Natural killer cell (primary cell): ENCODE measurements around the gene C6orf15. TPM values are rescaled to one million over a fixed set of nuclear protein-coding genes. Genes with fewer than 3 reads are reported as not detected.

Source experiments
- ATAC-seq, 3 donors: fragments of 150-1000 bp in 2 of 3; fragments of 200-7000 bp in 1 of 3; cut with Tn5 transposase; 1 replicate in 1 of 3; 2 replicates in 2 of 3; pipeline ENCODE4 v1.10.0; 2021; ENCODE audit warnings: mild to moderate bottlenecking in 2 of 3, moderate library complexity in 2 of 3
- DNase-seq, 2 donors: peaks; one replicate each; pipeline versions ENCODE4 v3.0.0 to v3.0.0-alpha.2; 2013 to 2021; ENCODE audit warnings: mixed read lengths in 1 of 2
- H3K27ac ChIP-seq: one replicate; pipeline ENCODE4 v1.5.1; 2013; ENCODE audit warnings: mild to moderate bottlenecking, low read length
- H3K27me3 ChIP-seq: one replicate; pipeline ENCODE4 v1.6.1; 2013; ENCODE audit warnings: low read length; ENCODE audit not compliant: control insufficient read depth, insufficient read depth
- H3K36me3 ChIP-seq: one replicate; pipeline ENCODE4 v1.6.1; 2013; ENCODE audit warnings: low read length; ENCODE audit not compliant: control insufficient read depth, insufficient read depth
- H3K4me1 ChIP-seq: one replicate; pipeline ENCODE4 v1.6.1; 2013; ENCODE audit warnings: low read length; ENCODE audit not compliant: control insufficient read depth, insufficient read depth
- H3K4me3 ChIP-seq: one replicate; pipeline ENCODE4 v1.5.1; 2013; ENCODE audit warnings: low read length
- H3K9me3 ChIP-seq: one replicate; pipeline ENCODE4 v1.6.1; 2013; ENCODE audit warnings: low read length; ENCODE audit not compliant: control insufficient read depth, insufficient read depth
- H3K27ac Mint-ChIP-seq, 2 donors: one replicate each; pipeline ENCODE4 v1.8.0; 2022; ENCODE audit warnings: mild to moderate bottlenecking in 2 of 2, mixed read lengths in 2 of 2, moderate library complexity in 1 of 2
- H3K27me3 Mint-ChIP-seq, 2 donors: one replicate each; pipeline ENCODE4 v1.8.0; 2022; ENCODE audit warnings: low read depth in 2 of 2, mixed read lengths in 2 of 2
- H3K36me3 Mint-ChIP-seq: one replicate; pipeline ENCODE4 v1.8.0; 2022; ENCODE audit warnings: mixed read lengths
- H3K4me1 Mint-ChIP-seq, 2 donors: one replicate each; pipeline ENCODE4 v1.8.0; 2022; ENCODE audit warnings: mixed read lengths in 2 of 2
- H3K4me3 Mint-ChIP-seq: one replicate; pipeline ENCODE4 v1.8.0; 2022; ENCODE audit warnings: mild to moderate bottlenecking, moderate library complexity, mixed read lengths
- H3K9me3 Mint-ChIP-seq, 2 donors: one replicate each; pipeline ENCODE4 v1.8.0; 2022; ENCODE audit warnings: mixed read lengths in 2 of 2
- CTCF ChIP-seq: fragments of 200-600 bp; IDR thresholded peaks from one replicate; pipeline ENCODE4 v1.8.0; 2022; ENCODE audit warnings: antibody characterized with exemption
- WGBS: methylation state at CpG from one replicate; pipeline ENCODE4 v1.1.7; 2013; ENCODE audit warnings: missing lambda C conversion rate; ENCODE audit not compliant: insufficient coverage; 5-methylcytosine and 5-hydroxymethylcytosine counted together
- intact Hi-C: fragments of 100-400 bp; cut with micrococcal nuclease; formaldehyde crosslinking; loops from one replicate; pipeline ENCODE4 v1.14.2; 2022
- total RNA-seq, 4 donors: library from RNA; stranded (reverse); fragments of 120-200 nt in 1 of 4; gene quantifications; one replicate each; pipeline versions ENCODE4 v1.2.3 to v1.2.4, GENCODE V29; 2013 to 2022

C6orf15 gene
- total RNA-seq, 3 donors from 2014 or later (not counting 1 experiment from before 2014, with no cell fraction given), result not detected

DNA sequence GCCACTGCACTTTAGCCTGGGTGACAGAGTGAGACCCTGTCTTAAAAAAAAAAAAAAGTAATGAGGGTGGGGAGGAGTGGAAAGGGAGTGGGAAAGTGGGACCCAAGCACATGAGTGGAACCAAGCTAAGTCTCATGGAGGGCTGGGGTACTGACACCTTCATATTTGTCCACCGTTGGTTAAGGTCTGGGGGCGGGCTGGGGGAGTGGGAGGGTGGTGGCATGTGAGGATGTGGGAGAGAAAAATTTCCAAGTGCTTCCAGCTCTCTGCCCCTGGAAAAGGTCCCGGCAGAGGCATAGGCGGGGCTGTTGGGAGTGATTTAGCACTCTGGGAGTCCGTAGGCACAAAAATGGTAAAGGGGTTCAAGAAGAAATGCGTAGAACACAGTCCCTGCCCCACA is 20.4 kb upstream of the C6orf15 start:
- Histone ChIP-seq H3K36me3 (no peaks in the 10 kb centered on the region), H3K4me3 (no peak overlapping the region), H3K27ac (no peak overlapping the region), H3K27me3 (no peaks in the 10 kb centered on the region), H3K9me3 (no peaks in the 10 kb centered on the region), H3K4me1 (peaks cover 4% of the 10 kb centered on the region)
- intact Hi-C loops, result no loop called here
- H3K36me3 Mint-ChIP-seq, result no peaks in the 10 kb centered on the region
- H3K9me3 Mint-ChIP-seq, result no peaks in the 10 kb centered on the region
- peaks cover 5 to 10% of the 10 kb centered on the region in 2 donors for H3K27me3 Mint-ChIP-seq
- no peak overlapping the region for H3K27ac Mint-ChIP-seq
- H3K4me3 Mint-ChIP-seq, result no peak overlapping the region
- no peak for DNase-seq
- no peak for ATAC-seq
- WGBS, result 90% methylated on average over 6 of the region's 6 CpGs
- peaks cover 10% of the 10 kb centered on the region in 2 donors for H3K4me1 Mint-ChIP-seq
- no peak for TF ChIP-seq CTCF

GRCh38 chr6:31131595-31131994 is 19.2 kb upstream of the C6orf15 start:
- Mint-ChIP-seq H3K27me3 (peaks cover 6 to 11% of the 10 kb centered on the region in 2 donors), H3K36me3 (no peaks in the 10 kb centered on the region), H3K9me3 (no peaks in the 10 kb centered on the region), H3K27ac (no peak overlapping the region), H3K4me3 (no peak overlapping the region), H3K4me1 (peaks cover 5% of the 10 kb centered on the region in 2 donors)
- WGBS, result 88% methylated on average over 3 of the region's 3 CpGs
- Histone ChIP-seq H3K27ac (no peak overlapping the region), H3K4me3 (no peak overlapping the region), H3K27me3 (no peaks in the 10 kb centered on the region), H3K36me3 (no peaks in the 10 kb centered on the region), H3K9me3 (no peaks in the 10 kb centered on the region), H3K4me1 (no peaks in the 10 kb centered on the region)
- no peak for TF ChIP-seq CTCF
- DNase-seq (no peak), ATAC-seq (no peak)
- intact Hi-C loops, result no loop called here

GRCh38 chr6:31130751-31131150 is 18.4 kb upstream of the C6orf15 start:
- Histone ChIP-seq H3K4me1 (no peaks in the 10 kb centered on the region), H3K9me3 (no peaks in the 10 kb centered on the region), H3K36me3 (no peaks in the 10 kb centered on the region), H3K4me3 (no peak overlapping the region), H3K27ac (no peak overlapping the region), H3K27me3 (no peaks in the 10 kb centered on the region)
- H3K36me3 Mint-ChIP-seq, result no peaks in the 10 kb centered on the region
- no peaks in the 10 kb centered on the region for H3K9me3 Mint-ChIP-seq
- H3K4me1 Mint-ChIP-seq, result peaks cover 5% of the 10 kb centered on the region in 2 donors
- peaks cover 6 to 12% of the 10 kb centered on the region in 2 donors for H3K27me3 Mint-ChIP-seq
- TF ChIP-seq CTCF, result no peak
- no peak for ATAC-seq
- H3K27ac Mint-ChIP-seq, result no peak overlapping the region
- WGBS, result 84% methylated on average over 3 of the region's 3 CpGs
- DNase-seq, result no peak
- intact Hi-C loops, result no loop called here
- no peak overlapping the region for H3K4me3 Mint-ChIP-seq

DNA sequence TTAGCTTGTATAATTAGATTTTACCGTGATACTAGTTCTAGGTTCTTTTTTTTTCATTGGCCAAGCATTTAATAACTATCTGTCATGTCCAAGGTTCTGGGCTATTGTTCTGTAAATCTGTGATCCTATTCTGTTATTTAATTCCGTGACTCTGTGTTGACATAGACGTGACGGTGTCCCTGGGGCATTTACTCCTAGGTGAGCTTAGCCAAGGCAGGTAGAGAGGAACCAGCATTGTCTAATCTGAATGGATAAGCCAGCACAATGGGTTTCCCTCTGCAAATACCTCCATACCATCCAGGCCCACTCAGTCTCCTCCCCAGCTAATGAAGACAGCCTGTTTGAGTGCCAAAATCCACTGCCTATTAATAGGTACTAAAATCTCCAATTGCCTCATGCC is 16.8 kb upstream of the C6orf15 start:
- H3K9me3 ChIP-seq, result no peaks in the 10 kb centered on the region
- H3K27ac Mint-ChIP-seq, result no peak overlapping the region
- no peaks in the 10 kb centered on the region for H3K4me1 ChIP-seq
- DNase-seq, result no peak
- no peaks in the 10 kb centered on the region for H3K36me3 ChIP-seq
- H3K4me3 ChIP-seq, result no peak overlapping the region
- no peak for TF ChIP-seq CTCF
- H3K27ac ChIP-seq, result no peak overlapping the region
- ATAC-seq, result no peak
- H3K4me3 Mint-ChIP-seq, result no peak overlapping the region
- H3K27me3 Mint-ChIP-seq, result peaks cover 6 to 12% of the 10 kb centered on the region in 2 donors
- no peaks in the 10 kb centered on the region for H3K27me3 ChIP-seq
- H3K36me3 Mint-ChIP-seq, result no peaks in the 10 kb centered on the region
- WGBS, result 88% methylated on average over 4 of the region's 4 CpGs
- peaks cover 5% of the 10 kb centered on the region in 2 donors for H3K4me1 Mint-ChIP-seq
- no peaks in the 10 kb centered on the region for H3K9me3 Mint-ChIP-seq
- intact Hi-C loops, result no loop called here
